ENCODE data around the gene ADGRA1. TPM values are rescaled to one million over a fixed set of nuclear protein-coding genes. Genes with fewer than 3 reads are reported as not detected.

ADGRA1 gene
- total RNA-seq, 4 donors from 2014 or later, result 0.07 to 1.0 TPM; not detected in 2

GRCh38 chr10:133101416-133101810 lies 13.7 kb downstream of the ADGRA1 start:
- DNase-seq, result no peak
- no peaks in the 10 kb centered on the region for H3K4me1 ChIP-seq
- H3K27me3 ChIP-seq, result no peaks in the 10 kb centered on the region
- no peaks in the 10 kb centered on the region for H3K9me3 ChIP-seq
- H3K4me3 ChIP-seq, result no peak overlapping the region
- intact Hi-C loops (cut with DNase I; ENCODE audit: low total_unique reads), result no loop called here
- TF ChIP-seq CTCF (IDR thresholded peaks at IDR 0.05), result no peak
- TF ChIP-seq POLR2A (IDR thresholded peaks at IDR 0.05), result no peak
- H3K36me3 ChIP-seq, result no peaks in the 10 kb centered on the region
- no peak overlapping the region for H3K27ac ChIP-seq

GRCh38 chr10:133102415-133103095 lies 14.8 kb downstream of the ADGRA1 start:
- intact Hi-C loops (cut with DNase I; ENCODE audit: low total_unique reads), result no loop called here
- no peak for DNase-seq
- no peak for TF ChIP-seq POLR2A (IDR thresholded peaks at IDR 0.05)
- no peak for TF ChIP-seq CTCF (IDR thresholded peaks at IDR 0.05)
- Histone ChIP-seq H3K4me1 (no peaks in the 10 kb centered on the region), H3K9me3 (no peaks in the 10 kb centered on the region), H3K4me3 (no peak overlapping the region), H3K27ac (no peak overlapping the region), H3K27me3 (no peaks in the 10 kb centered on the region), H3K36me3 (no peaks in the 10 kb centered on the region)

- no peak for DNase-seq
- intact Hi-C loops (cut with DNase I; ENCODE audit: low total_unique reads), result no loop called here
- Histone ChIP-seq H3K9me3 (peaks cover 0 to 3% of the 10 kb centered on the region in 2 donors), H3K4me1 (no peaks in the 10 kb centered on the region), H3K27ac (no peak overlapping the region), H3K36me3 (no peaks in the 10 kb centered on the region), H3K27me3 (no peaks in the 10 kb centered on the region), H3K4me3 (no peak overlapping the region)
- TF ChIP-seq POLR2A (IDR thresholded peaks at IDR 0.05), result no peak
- TF ChIP-seq CTCF (IDR thresholded peaks at IDR 0.05), result no peak
Observed at GRCh38 chr10:133103311-133103910, 15.7 kb downstream of the ADGRA1 start.

GRCh38 chr10:133104068-133104962 lies 16.6 kb downstream of the ADGRA1 start:
- no peaks in the 10 kb centered on the region for H3K36me3 ChIP-seq
- H3K4me1 ChIP-seq, result no peaks in the 10 kb centered on the region
- intact Hi-C loops (cut with DNase I; ENCODE audit: low total_unique reads), result no loop called here
- H3K9me3 ChIP-seq, result peaks cover 0 to 3% of the 10 kb centered on the region in 2 donors
- no peak for TF ChIP-seq CTCF (IDR thresholded peaks at IDR 0.05)
- TF ChIP-seq POLR2A (IDR thresholded peaks at IDR 0.05), result no peak
- no peak overlapping the region for H3K27ac ChIP-seq
- no peaks in the 10 kb centered on the region for H3K27me3 ChIP-seq
- H3K4me3 ChIP-seq, result no peak overlapping the region
- DNase-seq, result no peak
